Lung (tissue), 12 donors: ENCODE results near the gene CIDEB. TPM values are rescaled to one million over a fixed set of nuclear protein-coding genes. Genes with fewer than 3 reads are reported as not detected.
A peak's percentile ranks its signal among the peaks of the same experiment; 100 is the strongest.

Experiments
- ATAC-seq: fragments of 200-7000 bp; cut with Tn5 transposase; one replicate; pipeline ENCODE4 v1.9.1; 2020; ENCODE audit warnings: moderate number of reproducible peaks; ENCODE audit not compliant: insufficient read depth, low FRiP score
- DNase-seq, 3 donors: peaks; one replicate each; pipeline ENCODE4 v3.0.0-alpha.2; 2013 to 2017
- H3K27ac ChIP-seq, 2 donors: one replicate each; pipeline ENCODE4 v1.5.1; 2013; ENCODE audit warnings: mild to moderate bottlenecking in 2 of 2, moderate library complexity in 2 of 2, control low read depth in 1 of 2, inconsistent platforms in 1 of 2, low read depth in 1 of 2, low read length in 1 of 2
- H3K27me3 ChIP-seq, 3 donors: one replicate each; pipeline ENCODE4 v1.5.1; 2013; ENCODE audit warnings: low read length in 2 of 3; ENCODE audit not compliant: control insufficient read depth in 3 of 3, insufficient read depth in 3 of 3
- H3K36me3 ChIP-seq, 4 donors: one replicate each; pipeline ENCODE4 v1.5.1; 2013; ENCODE audit warnings: low read length in 4 of 4, mild to moderate bottlenecking in 1 of 4, moderate library complexity in 1 of 4; ENCODE audit not compliant: control insufficient read depth in 4 of 4, insufficient read depth in 4 of 4
- H3K4me1 ChIP-seq, 5 donors: one replicate each; pipeline ENCODE4 v1.5.1; 2013; ENCODE audit warnings: low read length in 5 of 5, mild to moderate bottlenecking in 2 of 5, moderate library complexity in 1 of 5; ENCODE audit not compliant: control insufficient read depth in 5 of 5, insufficient read depth in 5 of 5
- H3K4me3 ChIP-seq: one replicate; pipeline ENCODE4 v1.5.1; 2013; ENCODE audit warnings: mild to moderate bottlenecking, control low read depth, moderate library complexity
- H3K9ac ChIP-seq, 2 donors: one replicate each; pipeline ENCODE4 v1.5.1; 2013; ENCODE audit warnings: low read length in 2 of 2, control low read depth in 1 of 2; ENCODE audit not compliant: insufficient read depth in 1 of 2
- H3K9me3 ChIP-seq, 4 donors: one replicate each; pipeline ENCODE4 v1.5.1; 2013; ENCODE audit warnings: low read length in 3 of 4, mild to moderate bottlenecking in 1 of 4, moderate library complexity in 1 of 4; ENCODE audit not compliant: control insufficient read depth in 4 of 4, insufficient read depth in 3 of 4
- whole genome bisulfite sequencing, 2 donors: extraction: QIAGEN DNeasy Blood & Tissue Kit; methylation state at CpG; one replicate each; pipeline ENCODE4 v1.1.7; 2013; 5-methylcytosine and 5-hydroxymethylcytosine counted together
- polyA plus RNA-seq, 2 donors: library from polyadenylated mRNA; stranded (reverse); fragments of 200-250 nt; gene quantifications; one replicate each; pipeline ENCODE4 v1.2.1, GENCODE V29; 2013
- total RNA-seq, 2 donors: library from RNA; depleted of rRNA in 1 of 2; stranded (reverse); fragments of >200 nt in 1 of 2; gene quantifications; one replicate each; pipeline ENCODE4 v1.2.1, GENCODE V29; 2014 to 2021
- TF ChIP-seq, protein P1 (sequence below): IDR thresholded peaks from 2 replicates; pipeline ENCODE4 v1.5.1; 2012; ENCODE audit warnings: mild to moderate bottlenecking; ENCODE audit errors: control extremely low read depth, extremely low read depth
- donor health status: control.
- donor health status: control.
- donor health status: Bipolar disorder and iron deficiency.
- donor health status: healthy.
- donor health status: DM: yes; HTN: yes; CAD: no.

CIDEB gene
- total and polyA plus RNA-seq, 4 donors: 8.3 to 19.7 (median 14.2) TPM

DNA sequence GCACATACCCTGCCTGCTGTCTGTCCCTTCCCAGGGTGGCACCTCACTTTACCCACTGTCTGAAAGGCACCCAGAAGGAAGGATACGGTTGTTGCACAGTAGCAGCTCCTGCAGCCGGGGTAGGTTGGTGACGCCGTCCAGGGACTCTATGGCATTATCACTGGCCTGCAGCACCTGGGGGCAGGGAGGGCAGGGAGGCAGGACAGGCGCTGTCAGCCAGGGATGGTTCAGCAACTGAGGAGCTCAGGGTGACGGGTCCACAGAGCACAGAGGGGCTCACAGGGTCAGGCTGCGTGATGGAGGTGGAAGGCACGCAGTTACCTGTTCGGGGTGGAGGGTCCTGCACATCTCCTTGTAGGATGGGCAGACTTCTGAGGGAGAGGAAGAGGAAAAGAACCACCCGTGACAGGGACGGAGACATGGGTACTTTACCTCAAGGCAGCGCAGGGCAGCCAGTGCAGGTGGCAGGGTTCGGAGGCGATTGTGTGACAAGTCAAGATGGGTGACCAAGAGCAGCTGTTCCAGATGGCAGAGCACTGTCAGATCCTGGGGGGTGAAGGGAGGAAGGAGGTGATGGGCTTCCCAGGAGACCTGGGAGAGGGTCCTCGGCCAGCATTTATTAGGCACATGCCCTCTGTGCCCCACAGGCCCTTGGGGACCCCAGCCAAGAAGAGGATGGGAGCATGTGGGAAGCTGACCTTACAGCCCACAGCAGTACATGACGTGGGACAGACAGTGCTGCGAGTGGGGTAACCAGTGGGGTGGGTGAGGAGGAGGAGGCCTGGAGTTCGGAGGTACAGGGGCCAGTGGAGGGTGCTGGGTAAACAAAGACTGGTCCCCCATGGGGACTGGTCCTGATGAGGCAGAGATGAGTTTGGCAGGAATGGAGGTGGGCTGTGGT lies 41.2 kb downstream of the CIDEB start:
- Histone ChIP-seq H3K36me3 (peaks cover 3 to 35% (median 7%) of the 10 kb centered on the region in 4 donors), H3K9me3 (no peaks in the 10 kb centered on the region), H3K4me1 (peaks cover 0 to 4% (median 0%) of the 10 kb centered on the region in 5 donors), H3K27ac (no peak overlapping the region), H3K9ac (no peak overlapping the region), H3K4me3 (no peak overlapping the region), H3K27me3 (no peaks in the 10 kb centered on the region)
- 90 to 93% methylated on average over 18 of the region's 18 CpGs for WGBS, 2 donors
- DNase-seq (no peak), ATAC-seq (no peak)
- TF ChIP-seq, protein P1, sequence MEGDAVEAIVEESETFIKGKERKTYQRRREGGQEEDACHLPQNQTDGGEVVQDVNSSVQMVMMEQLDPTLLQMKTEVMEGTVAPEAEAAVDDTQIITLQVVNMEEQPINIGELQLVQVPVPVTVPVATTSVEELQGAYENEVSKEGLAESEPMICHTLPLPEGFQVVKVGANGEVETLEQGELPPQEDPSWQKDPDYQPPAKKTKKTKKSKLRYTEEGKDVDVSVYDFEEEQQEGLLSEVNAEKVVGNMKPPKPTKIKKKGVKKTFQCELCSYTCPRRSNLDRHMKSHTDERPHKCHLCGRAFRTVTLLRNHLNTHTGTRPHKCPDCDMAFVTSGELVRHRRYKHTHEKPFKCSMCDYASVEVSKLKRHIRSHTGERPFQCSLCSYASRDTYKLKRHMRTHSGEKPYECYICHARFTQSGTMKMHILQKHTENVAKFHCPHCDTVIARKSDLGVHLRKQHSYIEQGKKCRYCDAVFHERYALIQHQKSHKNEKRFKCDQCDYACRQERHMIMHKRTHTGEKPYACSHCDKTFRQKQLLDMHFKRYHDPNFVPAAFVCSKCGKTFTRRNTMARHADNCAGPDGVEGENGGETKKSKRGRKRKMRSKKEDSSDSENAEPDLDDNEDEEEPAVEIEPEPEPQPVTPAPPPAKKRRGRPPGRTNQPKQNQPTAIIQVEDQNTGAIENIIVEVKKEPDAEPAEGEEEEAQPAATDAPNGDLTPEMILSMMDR: no peak

DNA sequence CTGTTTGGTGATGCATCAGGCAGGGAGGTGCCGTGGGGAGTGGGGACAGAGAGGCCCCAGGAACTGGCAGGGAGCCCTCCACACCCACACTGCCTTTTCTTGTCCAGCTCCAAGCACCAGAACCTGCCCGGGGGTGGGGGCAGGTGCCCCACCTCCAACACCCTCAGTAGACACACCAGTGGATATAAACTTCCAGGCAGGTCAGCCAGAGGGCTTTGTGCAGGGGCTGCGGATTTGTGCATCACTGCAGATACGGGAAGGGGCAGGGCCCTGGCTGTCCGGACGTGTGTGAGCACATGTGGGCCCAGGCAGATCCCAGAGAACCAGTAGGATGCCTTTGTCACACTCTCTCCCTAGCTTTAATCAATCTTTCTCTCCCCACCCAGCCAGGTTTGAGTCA lies 43.5 kb downstream of the CIDEB start:
- TF ChIP-seq, protein P1: no peak
- DNase-seq: no peak
- 84 to 85% methylated on average over 6 of the region's 6 CpGs for WGBS, 2 donors
- no peaks in the 10 kb centered on the region for H3K9me3 ChIP-seq
- no peak overlapping the region for H3K27ac ChIP-seq
- H3K4me1 ChIP-seq: peaks cover 0 to 5% (median 3%) of the 10 kb centered on the region in 5 donors
- ATAC-seq: peak; percentile 7
- peaks cover 3 to 34% (median 7%) of the 10 kb centered on the region in 4 donors for H3K36me3 ChIP-seq
- no peak overlapping the region for H3K4me3 ChIP-seq
- H3K27me3 ChIP-seq: no peaks in the 10 kb centered on the region
- H3K9ac ChIP-seq: no peak overlapping the region

DNA sequence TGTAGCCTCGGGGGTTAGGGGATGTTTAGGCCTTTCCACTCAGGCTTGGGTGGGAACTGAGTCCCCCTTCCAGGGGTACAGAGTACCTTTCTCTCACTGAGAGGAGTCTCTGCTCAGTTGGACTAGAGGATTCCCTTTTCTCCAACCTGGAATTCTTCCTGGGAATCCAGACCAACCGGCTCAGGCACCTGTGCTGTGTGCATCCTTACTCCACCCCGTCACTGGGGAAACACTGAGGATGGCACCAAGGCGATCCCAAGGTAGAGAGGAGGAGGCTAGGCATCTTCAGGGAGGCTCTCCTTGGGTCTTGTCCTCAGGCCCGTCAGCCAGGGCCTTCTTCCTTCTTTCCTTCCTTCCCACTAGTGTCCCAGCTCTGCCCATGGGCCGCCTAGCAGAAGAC lies 43.9 kb downstream of the CIDEB start:
- TF ChIP-seq, protein P1: no peak
- 75 to 88% methylated on average over 6 of the region's 6 CpGs for WGBS, 2 donors
- peaks cover 3 to 30% (median 7%) of the 10 kb centered on the region in 4 donors for H3K36me3 ChIP-seq
- no peak overlapping the region for H3K9ac ChIP-seq
- peaks cover 0 to 9% (median 7%) of the 10 kb centered on the region in 5 donors for H3K4me1 ChIP-seq
- H3K4me3 ChIP-seq: no peak overlapping the region
- DNase-seq: no peak
- H3K27me3 ChIP-seq: no peaks in the 10 kb centered on the region
- H3K27ac ChIP-seq: no peak overlapping the region
- H3K9me3 ChIP-seq: no peaks in the 10 kb centered on the region
- no peak for ATAC-seq
